Liver (tissue), 9 donors: Measurements from ENCODE around the gene RUBCN. TPM values are rescaled to one million over a fixed set of nuclear protein-coding genes. Genes with fewer than 3 reads are reported as not detected.

Source experiments
- DNase-seq: peaks from one replicate; pipeline ENCODE4 v3.0.0-alpha.2; 2017; ENCODE audit warnings: low spot score
- H3K27ac ChIP-seq, 2 donors: one replicate each; pipeline ENCODE4 v1.7.0; 2013; ENCODE audit warnings: inconsistent platforms in 2 of 2, low read length in 2 of 2, control low read depth in 1 of 2, low read depth in 1 of 2, mild to moderate bottlenecking in 1 of 2
- H3K27me3 ChIP-seq, 4 donors: one replicate each; pipeline versions ENCODE4 v1.6.1 to v1.7.0; 2013; ENCODE audit warnings: low read length in 3 of 4, inconsistent platforms in 1 of 4, mild to moderate bottlenecking in 1 of 4, moderate library complexity in 1 of 4; ENCODE audit not compliant: control insufficient read depth in 4 of 4, insufficient read depth in 4 of 4
- H3K36me3 ChIP-seq, 4 donors: one replicate each; pipeline versions ENCODE4 v1.6.1 to v1.7.0; 2013; ENCODE audit warnings: low read length in 3 of 4, mild to moderate bottlenecking in 3 of 4, low read depth in 1 of 4, moderate library complexity in 1 of 4; ENCODE audit not compliant: control insufficient read depth in 4 of 4, insufficient read depth in 3 of 4
- H3K4me1 ChIP-seq, 4 donors: one replicate each; pipeline versions ENCODE4 v1.6.1 to v1.7.0; 2013; ENCODE audit warnings: low read length in 3 of 4, mild to moderate bottlenecking in 3 of 4, moderate library complexity in 1 of 4; ENCODE audit not compliant: control insufficient read depth in 4 of 4, insufficient read depth in 4 of 4
- H3K4me3 ChIP-seq, 3 donors: one replicate each; pipeline versions ENCODE4 v1.6.1 to v1.7.0; 2013; ENCODE audit warnings: low read length in 3 of 3, control low read depth in 1 of 3, low read depth in 1 of 3, mild to moderate bottlenecking in 1 of 3
- H3K9ac ChIP-seq, 2 donors: one replicate each; pipeline ENCODE4 v1.7.0; 2013; ENCODE audit warnings: low read length in 2 of 2, mild to moderate bottlenecking in 2 of 2, moderate library complexity in 2 of 2, control low read depth in 1 of 2, low read depth in 1 of 2
- H3K9me3 ChIP-seq, 4 donors: one replicate each; pipeline versions ENCODE4 v1.6.1 to v1.7.0; 2013; ENCODE audit warnings: low read length in 3 of 4; ENCODE audit not compliant: control insufficient read depth in 4 of 4
- ATF3 ChIP-seq: IDR thresholded peaks from 2 replicates; pipeline ENCODE4 v1.6.1; 2016; ENCODE audit warnings: antibody characterized with exemption
- CTCF ChIP-seq: fragments of 150-350 bp; IDR thresholded peaks from 2 replicates; pipeline ENCODE4 v1.5.1; 2017; ENCODE audit warnings: improper control_type of control experiment, low read depth, low read length; ENCODE audit not compliant: missing input control
- EGR1 ChIP-seq, 2 donors: IDR thresholded peaks; 2 replicates each; pipeline ENCODE4 v1.6.1; 2016 to 2018; ENCODE audit warnings: antibody characterized with exemption in 2 of 2, low read depth in 2 of 2
- FOXA2 ChIP-seq: IDR thresholded peaks from 2 replicates; pipeline ENCODE4 v1.6.1; 2016; ENCODE audit warnings: antibody characterized with exemption
- GABPA ChIP-seq, 2 donors: IDR thresholded peaks in 1 of 2; conservative IDR thresholded peaks in 1 of 2; 2 replicates each; pipeline ENCODE4 v1.6.1; 2016; ENCODE audit warnings: antibody characterized with exemption in 2 of 2, mild to moderate bottlenecking in 1 of 2, moderate library complexity in 1 of 2
- HNF4A ChIP-seq, 2 donors: conservative IDR thresholded peaks; 2 replicates each; pipeline ENCODE4 v1.6.1; 2016; ENCODE audit warnings: antibody characterized with exemption in 2 of 2, mild to moderate bottlenecking in 2 of 2
- HNF4G ChIP-seq: IDR thresholded peaks from 2 replicates; pipeline ENCODE4 v1.6.1; 2016; ENCODE audit warnings: antibody characterized with exemption
- JUND ChIP-seq, 2 donors: IDR thresholded peaks; 2 replicates each; pipeline ENCODE4 v1.6.1; 2016; ENCODE audit warnings: antibody characterized with exemption in 2 of 2
- MAX ChIP-seq: IDR thresholded peaks from 2 replicates; pipeline ENCODE4 v1.6.1; 2016; ENCODE audit warnings: antibody characterized with exemption
- NR2F2 ChIP-seq: IDR thresholded peaks from 2 replicates; pipeline ENCODE4 v1.6.1; 2016; ENCODE audit warnings: antibody characterized with exemption
- RAD21 ChIP-seq, 2 donors: IDR thresholded peaks; 2 replicates each; pipeline ENCODE4 v1.6.1; 2016; ENCODE audit warnings: antibody characterized with exemption in 2 of 2, mild to moderate bottlenecking in 2 of 2
- REST ChIP-seq: IDR thresholded peaks from 2 replicates; pipeline ENCODE4 v1.6.1; 2016; ENCODE audit warnings: antibody characterized with exemption, mild to moderate bottlenecking
- RXRA ChIP-seq, 2 donors: IDR thresholded peaks; 2 replicates each; pipeline ENCODE4 v1.6.1; 2017 to 2018; ENCODE audit warnings: antibody characterized with exemption in 2 of 2, mild to moderate bottlenecking in 1 of 2
- SP1 ChIP-seq: IDR thresholded peaks from 2 replicates; pipeline ENCODE4 v1.6.1; 2018; ENCODE audit warnings: antibody characterized with exemption, mild to moderate bottlenecking
- TAF1 ChIP-seq: conservative IDR thresholded peaks from 2 replicates; pipeline ENCODE4 v1.6.1; 2016; ENCODE audit warnings: antibody characterized with exemption, mild to moderate bottlenecking
- YY1 ChIP-seq: IDR thresholded peaks from 2 replicates; pipeline ENCODE4 v1.6.1; 2016; ENCODE audit warnings: antibody characterized with exemption, mild to moderate bottlenecking
- ZBTB33 ChIP-seq: IDR thresholded peaks from 2 replicates; pipeline ENCODE4 v1.6.1; 2016; ENCODE audit warnings: antibody characterized with exemption
- WGBS: extraction: QIAGEN DNeasy Blood & Tissue Kit; methylation state at CpG from one replicate; pipeline ENCODE4 v1.1.7; 2013; 5-methylcytosine and 5-hydroxymethylcytosine counted together
- polyA plus RNA-seq, 2 donors: library from polyadenylated mRNA; stranded (reverse) in 1 of 2; unstranded in 1 of 2; fragments of 200-250 nt in 1 of 2; fragments of >200 nt in 1 of 2; fragmentation: Nextera tagmentation in 1 of 2; extraction: Ambion mirVana in 1 of 2; gene quantifications; one replicate each; pipeline versions ENCODE4 v1.2.1 to v1.2.3, GENCODE V29; 2013 to 2015
- total RNA-seq, 2 donors: library from RNA; depleted of rRNA; stranded (reverse); fragments of >200 nt; gene quantifications; one replicate each; pipeline ENCODE4 v1.2.3, GENCODE V29; 2014
- donor health status: healthy.
- donor health status: healthy.
- donor health status: healthy.
- donor health status: healthy.
- donor health status: healthy.

The RUBCN gene
- total and polyA plus RNA-seq, 4 donors: 4.1 to 7.0 (median 4.7) TPM

GRCh38 chr3:197706658-197707057, 30.0 kb downstream of the RUBCN start:
- Histone ChIP-seq H3K27ac (no peak overlapping the region), H3K36me3 (peaks cover 0 to 13% (median 12%) of the 10 kb centered on the region in 4 donors), H3K27me3 (no peaks in the 10 kb centered on the region), H3K9me3 (no peaks in the 10 kb centered on the region), H3K4me1 (no peaks in the 10 kb centered on the region), H3K9ac (no peak overlapping the region), H3K4me3 (no peak overlapping the region)
- no peak for TF ChIP-seq YY1
- no peak for TF ChIP-seq TAF1
- no peak for TF ChIP-seq JUND (IDR thresholded peaks at IDR 0.05)
- TF ChIP-seq HNF4A (conservative IDR thresholded peaks at IDR 0.05): no peak
- no peak for TF ChIP-seq ZBTB33
- TF ChIP-seq MAX: no peak
- TF ChIP-seq GABPA (IDR thresholded peaks at IDR 0.05 in 1 of 2, conservative IDR thresholded peaks at IDR 0.05 in 1 of 2): no peak
- no peak for TF ChIP-seq REST
- TF ChIP-seq RXRA (IDR thresholded peaks at IDR 0.05): no peak
- no peak for TF ChIP-seq FOXA2
- TF ChIP-seq SP1: no peak
- no peak for TF ChIP-seq CTCF
- no peak for DNase-seq
- 96% methylated on average over 7 of the region's 7 CpGs for WGBS

GRCh38 chr3:197701841-197702240, 34.9 kb downstream of the RUBCN start:
- H3K4me3 ChIP-seq: no peak overlapping the region
- DNase-seq: no peak
- no peak overlapping the region for H3K9ac ChIP-seq
- H3K27me3 ChIP-seq: no peaks in the 10 kb centered on the region
- no peak overlapping the region for H3K27ac ChIP-seq
- no peaks in the 10 kb centered on the region for H3K9me3 ChIP-seq
- H3K4me1 ChIP-seq: no peaks in the 10 kb centered on the region
- WGBS: 96% methylated on average over 4 of the region's 4 CpGs
- H3K36me3 ChIP-seq: peaks cover 8 to 41% (median 32%) of the 10 kb centered on the region in 4 donors
- no peak for TF ChIP-seq MAX
- no peak for TF ChIP-seq TAF1
- no peak for TF ChIP-seq NR2F2
- no peak for TF ChIP-seq REST
- no peak for TF ChIP-seq SP1
- TF ChIP-seq GABPA (IDR thresholded peaks at IDR 0.05 in 1 of 2, conservative IDR thresholded peaks at IDR 0.05 in 1 of 2): no peak
- TF ChIP-seq HNF4G: no peak
- no peak for TF ChIP-seq FOXA2
- no peak for TF ChIP-seq JUND (IDR thresholded peaks at IDR 0.05)
- TF ChIP-seq ATF3: no peak
- no peak for TF ChIP-seq HNF4A (conservative IDR thresholded peaks at IDR 0.05)
- no peak for TF ChIP-seq ZBTB33
- no peak for TF ChIP-seq RAD21 (IDR thresholded peaks at IDR 0.05)
- no peak for TF ChIP-seq EGR1 (IDR thresholded peaks at IDR 0.05; ENCODE audit: low read depth in 2 of 2)
- TF ChIP-seq RXRA (IDR thresholded peaks at IDR 0.05): no peak
